ENCODE results near the gene ZNF445.
A peak's percentile ranks its signal among the peaks of the same experiment; 100 is the strongest.
"Not testable (repeated sequence)": the region's sequence is repeated elsewhere in the genome, so short reads cannot be mapped to it uniquely, and the experiment has no call there.

Gene ZNF445

GRCh38 chr3:44419923-44420650 is 57.4 kb downstream of the ZNF445 start:
- Histone ChIP-seq H3K9ac (ENCODE audit: low read length) (no peak overlapping the region), H4K91ac (ENCODE audit: low read depth, low read length) (no peak overlapping the region), H3K79me1 (ENCODE audit: low read length) (no peaks in the 10 kb centered on the region), H2AFZ (ENCODE audit: insufficient read depth, low read length, poor library complexity) (no peak overlapping the region), H2BK5ac (ENCODE audit: low read depth, low read length, poor library complexity) (no peak overlapping the region), H2AK5ac (ENCODE audit: low read length) (no peak overlapping the region), H4K8ac (ENCODE audit: low read depth, low read length) (no peak overlapping the region), H3K27me3 (ENCODE audit: insufficient read depth, low read length) (no peaks in the 10 kb centered on the region), H3K4me2 (ENCODE audit: low read length) (no peak overlapping the region), H3K4me3 (ENCODE audit: low read depth, low read length) (no peak overlapping the region), H3K4me1 (ENCODE audit: control insufficient read depth in 1 of 2, insufficient read depth in 2 of 2, low read length in 2 of 2) (peaks cover 0 to 5% of the 10 kb centered on the region in 2 experiments), H4K12ac (ENCODE audit: low read depth, low read length) (no peak overlapping the region), H3K79me2 (ENCODE audit: control insufficient read depth, insufficient read depth, low read length, poor library complexity) (no peaks in the 10 kb centered on the region), H3K9me3 (ENCODE audit: insufficient read depth, low read depth, low read length) (peaks cover 9% of the 10 kb centered on the region), H3K4ac (ENCODE audit: low read depth, low read length) (no peak overlapping the region), H3K14ac (ENCODE audit: low read length) (no peak overlapping the region), H3K23ac (ENCODE audit: low read length) (no peak overlapping the region), H2BK120ac (ENCODE audit: insufficient read depth, low read length, poor library complexity) (no peak overlapping the region), H2BK12ac (ENCODE audit: low read length) (no peak overlapping the region), H3K36me3 (ENCODE audit: control insufficient read depth in 1 of 2, insufficient read depth in 2 of 2, low read length in 2 of 2) (no peaks in the 10 kb centered on the region), H3K27ac (ENCODE audit: low read depth, low read length) (no peak overlapping the region), H3K18ac (ENCODE audit: low read length) (no peak overlapping the region)
- WGBS (ENCODE audit: extremely low coverage, insufficient coverage, insufficient read length): no CpG with 5 or more reads among the region's 14 CpGs
- peak; percentile 49 to 74 for DNase-seq

- Histone ChIP-seq H2BK120ac (ENCODE audit: insufficient read depth, low read length, poor library complexity) (no peak overlapping the region), H3K23ac (ENCODE audit: low read length) (no peak overlapping the region)
- WGBS (ENCODE audit: extremely low coverage, insufficient coverage, insufficient read length): no CpG with 5 or more reads among the region's 11 CpGs
These were observed 58.2 kb downstream of the ZNF445 start for GRCh38 chr3:44419116-44419922.

GRCh38 chr3:44418549-44418948 is 58.9 kb downstream of the ZNF445 start:
- Histone ChIP-seq H3K4ac (ENCODE audit: low read depth, low read length) (no peak overlapping the region), H3K36me3 (ENCODE audit: control insufficient read depth in 1 of 2, insufficient read depth in 2 of 2, low read length in 2 of 2) (peaks cover 0 to 2% of the 10 kb centered on the region in 2 experiments), H3K27me3 (ENCODE audit: insufficient read depth, low read length) (no peaks in the 10 kb centered on the region), H3K27ac (ENCODE audit: low read depth, low read length) (no peak overlapping the region), H3K9me3 (ENCODE audit: insufficient read depth, low read depth, low read length) (peaks cover 9% of the 10 kb centered on the region), H2BK120ac (ENCODE audit: insufficient read depth, low read length, poor library complexity) (no peak overlapping the region), H3K23ac (ENCODE audit: low read length) (no peak overlapping the region), H2AFZ (ENCODE audit: insufficient read depth, low read length, poor library complexity) (no peak overlapping the region), H4K8ac (ENCODE audit: low read depth, low read length) (no peak overlapping the region), H4K12ac (ENCODE audit: low read depth, low read length) (no peak overlapping the region), H3K4me3 (ENCODE audit: low read depth, low read length) (no peak overlapping the region), H4K91ac (ENCODE audit: low read depth, low read length) (no peak overlapping the region), H3K79me2 (ENCODE audit: control insufficient read depth, insufficient read depth, low read length, poor library complexity) (no peaks in the 10 kb centered on the region), H2AK5ac (ENCODE audit: low read length) (no peak overlapping the region), H3K79me1 (ENCODE audit: low read length) (no peaks in the 10 kb centered on the region), H3K14ac (ENCODE audit: low read length) (no peak overlapping the region), H3K4me1 (ENCODE audit: control insufficient read depth in 1 of 2, insufficient read depth in 2 of 2, low read length in 2 of 2) (peaks cover 0 to 5% of the 10 kb centered on the region in 2 experiments), H2BK5ac (ENCODE audit: low read depth, low read length, poor library complexity) (no peak overlapping the region), H3K9ac (ENCODE audit: low read length) (no peak overlapping the region), H2BK12ac (ENCODE audit: low read length) (no peak overlapping the region), H3K18ac (ENCODE audit: low read length) (no peak overlapping the region), H3K4me2 (ENCODE audit: low read length) (no peak overlapping the region)
- no CpG with 5 or more reads among the region's 2 CpGs for WGBS (ENCODE audit: extremely low coverage, insufficient coverage, insufficient read length)
- DNase-seq: peak in 1 of 2 donors; percentile 6

More at GRCh38 chr3:44419116-44419922, 58.2 kb downstream of the ZNF445 start:
- no peak overlapping the region for H2BK12ac ChIP-seq (ENCODE audit: low read length)
- peaks cover 0 to 5% of the 10 kb centered on the region in 2 experiments for H3K4me1 ChIP-seq (ENCODE audit: control insufficient read depth in 1 of 2, insufficient read depth in 2 of 2, low read length in 2 of 2)
- H3K27me3 ChIP-seq (ENCODE audit: insufficient read depth, low read length): no peaks in the 10 kb centered on the region
- H3K4me3 ChIP-seq (ENCODE audit: low read depth, low read length): no peak overlapping the region
- no peaks in the 10 kb centered on the region for H3K79me2 ChIP-seq (ENCODE audit: control insufficient read depth, insufficient read depth, low read length, poor library complexity)
- H3K14ac ChIP-seq (ENCODE audit: low read length): no peak overlapping the region
- no peak for DNase-seq
- no peak overlapping the region for H3K4ac ChIP-seq (ENCODE audit: low read depth, low read length)
- H4K8ac ChIP-seq (ENCODE audit: low read depth, low read length): no peak overlapping the region
- no peak overlapping the region for H3K18ac ChIP-seq (ENCODE audit: low read length)
- peaks cover 9% of the 10 kb centered on the region for H3K9me3 ChIP-seq (ENCODE audit: insufficient read depth, low read depth, low read length)
- H3K4me2 ChIP-seq (ENCODE audit: low read length): no peak overlapping the region
- H3K36me3 ChIP-seq (ENCODE audit: control insufficient read depth in 1 of 2, insufficient read depth in 2 of 2, low read length in 2 of 2): peaks cover 0 to under 1% of the 10 kb centered on the region in 2 experiments
- no peak overlapping the region for H2AFZ ChIP-seq (ENCODE audit: insufficient read depth, low read length, poor library complexity)
- H3K27ac ChIP-seq (ENCODE audit: low read depth, low read length): no peak overlapping the region
- H3K79me1 ChIP-seq (ENCODE audit: low read length): no peaks in the 10 kb centered on the region
- no peak overlapping the region for H4K91ac ChIP-seq (ENCODE audit: low read depth, low read length)
- H3K9ac ChIP-seq (ENCODE audit: low read length): no peak overlapping the region
- no peak overlapping the region for H2AK5ac ChIP-seq (ENCODE audit: low read length)
- H4K12ac ChIP-seq (ENCODE audit: low read depth, low read length): no peak overlapping the region
- no peak overlapping the region for H2BK5ac ChIP-seq (ENCODE audit: low read depth, low read length, poor library complexity)

- not testable (repeated sequence) for H4K8ac ChIP-seq (ENCODE audit: low read depth, low read length); H2BK12ac ChIP-seq (ENCODE audit: low read length); DNase-seq; H3K79me2 ChIP-seq (ENCODE audit: control insufficient read depth, insufficient read depth, low read length, poor library complexity); H3K18ac ChIP-seq (ENCODE audit: low read length); H3K9ac ChIP-seq (ENCODE audit: low read length); H3K4ac ChIP-seq (ENCODE audit: low read depth, low read length); H3K79me1 ChIP-seq (ENCODE audit: low read length); H2BK120ac ChIP-seq (ENCODE audit: insufficient read depth, low read length, poor library complexity); H4K91ac ChIP-seq (ENCODE audit: low read depth, low read length); H3K4me2 ChIP-seq (ENCODE audit: low read length); H3K4me3 ChIP-seq (ENCODE audit: low read depth, low read length); H2BK5ac ChIP-seq (ENCODE audit: low read depth, low read length, poor library complexity); H4K12ac ChIP-seq (ENCODE audit: low read depth, low read length); H3K27me3 ChIP-seq (ENCODE audit: insufficient read depth, low read length); H3K23ac ChIP-seq (ENCODE audit: low read length); H3K9me3 ChIP-seq (ENCODE audit: insufficient read depth, low read depth, low read length); H3K36me3 ChIP-seq (ENCODE audit: control insufficient read depth in 1 of 2, insufficient read depth in 2 of 2, low read length in 2 of 2); H3K14ac ChIP-seq (ENCODE audit: low read length); H2AK5ac ChIP-seq (ENCODE audit: low read length); H3K27ac ChIP-seq (ENCODE audit: low read depth, low read length); H2AFZ ChIP-seq (ENCODE audit: insufficient read depth, low read length, poor library complexity); H3K4me1 ChIP-seq (ENCODE audit: control insufficient read depth in 1 of 2, insufficient read depth in 2 of 2, low read length in 2 of 2)
- WGBS (ENCODE audit: extremely low coverage, insufficient coverage, insufficient read length): no CpG with 5 or more reads among the region's 4 CpGs
These were observed 59.4 kb downstream of the ZNF445 start for GRCh38 chr3:44418118-44418517.
